Stomach (tissue), 9 donors: Measurements from ENCODE around the gene PEX11B. TPM values are rescaled to one million over a fixed set of nuclear protein-coding genes. Genes with fewer than 3 reads are reported as not detected.
A peak's percentile ranks its signal among the peaks of the same experiment; 100 is the strongest.

Experiments used
- DNase-seq, 2 donors: peaks; one replicate each; pipeline versions ENCODE4 v3.0.0 to v3.0.0-alpha.2; 2013 to 2019
- H3K27ac ChIP-seq, 5 donors: fragments of 200-600 bp in 4 of 5; sonication (generic) in 4 of 5; one replicate each; pipeline ENCODE4 v1.5.1; 2013 to 2019; ENCODE audit warnings: mild to moderate bottlenecking in 1 of 5, moderate library complexity in 1 of 5
- H3K27me3 ChIP-seq, 3 donors: fragments of 200-600 bp; sonication (generic); one replicate each; pipeline ENCODE4 v1.5.1; 2017 to 2019; ENCODE audit warnings: mixed run types in 1 of 3
- H3K36me3 ChIP-seq, 4 donors: fragments of 200-600 bp; sonication (generic); 1 replicate in 3 of 4; 2 replicates in 1 of 4; pipeline ENCODE4 v1.5.1; 2016 to 2019
- H3K4me1 ChIP-seq, 4 donors: fragments of 200-600 bp; sonication (generic); one replicate each; pipeline ENCODE4 v1.5.1; 2016 to 2019
- H3K4me3 ChIP-seq, 4 donors: fragments of 200-600 bp; sonication (generic) in 3 of 4; one replicate each; pipeline ENCODE4 v1.5.1; 2016 to 2019; ENCODE audit warnings: mild to moderate bottlenecking in 1 of 4
- H3K9me3 ChIP-seq, 4 donors: fragments of 200-600 bp; sonication (generic); one replicate each; pipeline ENCODE4 v1.5.1; 2016 to 2019
- CTCF ChIP-seq, 7 experiments: fragments of 450-650 bp in 4 of 7; fragments of 200-600 bp in 3 of 7; sonication (generic) in 3 of 7; IDR thresholded peaks; one replicate each; pipeline ENCODE4 v1.5.1; 2016 to 2019; ENCODE audit warnings: antibody characterized with exemption in 7 of 7, control low read depth in 2 of 7, mild to moderate bottlenecking in 1 of 7
- EP300 ChIP-seq: sonication (generic); formaldehyde crosslinking; IDR thresholded peaks from one replicate; pipeline ENCODE4 v1.6.1; 2017; ENCODE audit warnings: antibody characterized with exemption
- POLR2A ChIP-seq, 4 donors: fragments of 450-650 bp; IDR thresholded peaks; one replicate each; pipeline ENCODE4 v1.6.1; 2016; ENCODE audit warnings: antibody characterized with exemption in 4 of 4, control low read depth in 2 of 4, mild to moderate bottlenecking in 1 of 4, moderate library complexity in 1 of 4
- POLR2AphosphoS5 ChIP-seq, 3 donors: sonication (generic); formaldehyde crosslinking; IDR thresholded peaks; one replicate each; pipeline ENCODE4 v1.6.1; 2016; ENCODE audit warnings: antibody characterized with exemption in 3 of 3
- WGBS, 5 donors: extraction: QIAGEN DNeasy Blood & Tissue Kit in 3 of 5; methylation state at CpG; one replicate each; pipeline versions ENCODE4 v1.1.5 to v1.1.7; 2013 to 2018; 5-methylcytosine and 5-hydroxymethylcytosine counted together
- intact Hi-C: fragments of 100-400 bp; cut with DNase I; formaldehyde crosslinking; loops from one replicate; pipeline ENCODE4 v1.15.1; 2023; ENCODE audit warnings: low total_unique reads
- polyA plus RNA-seq, 3 donors: library from polyadenylated mRNA; stranded (reverse); fragments of 200-250 nt; gene quantifications; one replicate each; pipeline ENCODE4 v1.2.3, GENCODE V29; 2013
- total RNA-seq, 5 donors: library from RNA; depleted of rRNA; stranded (reverse); fragments of >200 nt; gene quantifications; one replicate each; pipeline versions ENCODE4 v1.1.0 to v1.2.3, GENCODE V29; 2014 to 2016
- donor health status: healthy with polysubstance abuse.
- donor health status: Bipolar disorder and iron deficiency.
- donor health status: healthy.

PEX11B gene
- total and polyA plus RNA-seq, 8 donors, result 15.6 to 46.6 (median 31.8) TPM

- H3K27me3 ChIP-seq, result peaks cover 0 to 14% (median 8%) of the 10 kb centered on the region in 3 donors
Measured at GRCh38 chr1:145961425-145962156, 43.1 kb upstream of the PEX11B start.

GRCh38 chr1:145961109-145961424, 42.5 kb upstream of the PEX11B start:
- no peak for DNase-seq
- Histone ChIP-seq H3K4me3 (peak overlapping the region; percentile 52 to 65 (median 59)), H3K27ac (peak overlapping the region; percentile 73 to 99 (median 91)), H3K9me3 (no peaks in the 10 kb centered on the region), H3K4me1 (peaks cover 26 to 85% (median 74%) of the 10 kb centered on the region in 4 donors), H3K36me3 (no peaks in the 10 kb centered on the region), H3K27me3 (peaks cover 0 to 14% (median 8%) of the 10 kb centered on the region in 3 donors)
- intact Hi-C loops, result no loop called here
- TF ChIP-seq EP300 (no peak), POLR2AphosphoS5 (IDR thresholded peaks at IDR 0.05) (no peak), CTCF (IDR thresholded peaks at IDR 0.05) (no peak), POLR2A (IDR thresholded peaks at IDR 0.05) (no peak)
- 0 to 1% (median 1%) methylated on average over 8 to 22 of the region's 22 CpGs for whole genome bisulfite sequencing, 5 donors

More at GRCh38 chr1:145961425-145962156, 43.1 kb upstream of the PEX11B start:
- 0 to 2% (median 1%) methylated on average over 32 to 57 of the region's 57 CpGs for WGBS, 5 donors
- DNase-seq, result peak in 1 of 2 donors; percentile 75
- Histone ChIP-seq H3K36me3 (no peaks in the 10 kb centered on the region), H3K4me3 (peak overlapping the region; percentile 52 to 65 (median 59)), H3K27ac (peak overlapping the region; percentile 73 to 99 (median 91)), H3K9me3 (no peaks in the 10 kb centered on the region), H3K4me1 (peaks cover 23 to 80% (median 70%) of the 10 kb centered on the region in 4 donors)
- intact Hi-C loops, result no loop called here
- no peak for TF ChIP-seq EP300
- no peak for TF ChIP-seq CTCF (IDR thresholded peaks at IDR 0.05)
- TF ChIP-seq POLR2A (IDR thresholded peaks at IDR 0.05), result no peak
- TF ChIP-seq POLR2AphosphoS5 (IDR thresholded peaks at IDR 0.05), result no peak

- 0 to 1% (median 1%) methylated on average over 22 to 44 of the region's 44 CpGs for WGBS, 5 donors
- peak; percentile 70 to 91 for DNase-seq
- H3K4me1 ChIP-seq, result peaks cover 30 to 85% (median 75%) of the 10 kb centered on the region in 4 donors
- intact Hi-C loops, result no loop called here
- TF ChIP-seq CTCF (IDR thresholded peaks at IDR 0.05) (peak in 1 of 7 experiments; percentile 14), EP300 (no peak), POLR2A (IDR thresholded peaks at IDR 0.05) (peak in 1 of 4 donors; percentile 30), POLR2AphosphoS5 (IDR thresholded peaks at IDR 0.05) (peak; percentile 57 to 79 (median 57))
- peak overlapping the region; percentile 52 to 65 (median 59) for H3K4me3 ChIP-seq
- peak overlapping the region; percentile 73 to 99 (median 91) for H3K27ac ChIP-seq
- no peaks in the 10 kb centered on the region for H3K9me3 ChIP-seq
- no peaks in the 10 kb centered on the region for H3K36me3 ChIP-seq
- peaks cover 0 to 14% (median 8%) of the 10 kb centered on the region in 3 donors for H3K27me3 ChIP-seq
Measured at GRCh38 chr1:145960468-145961108, 42.1 kb upstream of the PEX11B start.

GRCh38 chr1:145959957-145960467, 41.5 kb upstream of the PEX11B start:
- WGBS, 5 donors, result 8 to 12% (median 10%) methylated on average over 5 to 12 of the region's 12 CpGs
- Histone ChIP-seq H3K27me3 (peaks cover 0 to 14% (median 8%) of the 10 kb centered on the region in 3 donors), H3K27ac (peak overlapping the region; percentile 73 to 99 (median 91)), H3K9me3 (no peaks in the 10 kb centered on the region), H3K36me3 (no peaks in the 10 kb centered on the region), H3K4me3 (peak overlapping the region; percentile 52 to 65 (median 59)), H3K4me1 (peaks cover 34 to 85% (median 75%) of the 10 kb centered on the region in 4 donors)
- intact Hi-C loops, result no loop called here
- TF ChIP-seq EP300, result no peak
- no peak for TF ChIP-seq CTCF (IDR thresholded peaks at IDR 0.05)
- TF ChIP-seq POLR2AphosphoS5 (IDR thresholded peaks at IDR 0.05), result no peak
- TF ChIP-seq POLR2A (IDR thresholded peaks at IDR 0.05), result no peak
- no peak for DNase-seq
